HL-60 (cell line): ENCODE data around the gene GALNT17.

Experiments used
- DNase-seq, 2 experiments: peaks; one replicate each; pipeline ENCODE4 v3.0.0-alpha.2; 2010 to 2020; ENCODE audit warnings: low read depth in 1 of 2, low spot score in 1 of 2
- H3K27ac ChIP-seq: fragments of 250-450 bp; sonication (Bioruptor Pico); replicated peaks from 2 replicates; pipeline ENCODE4 v1.5.1; 2020; ENCODE audit warnings: mild to moderate bottlenecking, moderate library complexity
- H3K27me3 ChIP-seq: fragments of 250-450 bp; sonication (Bioruptor Pico); 2 replicates; pipeline ENCODE4 v1.5.1; 2021; ENCODE audit warnings: mild to moderate bottlenecking, moderate library complexity; ENCODE audit not compliant: insufficient read depth, poor library complexity, severe bottlenecking
- H3K4me3 ChIP-seq: replicated peaks from 2 replicates; pipeline ENCODE4 v1.5.1; 2011; ENCODE audit warnings: mild to moderate bottlenecking, control low read depth, low read length; ENCODE audit not compliant: insufficient read depth
- CTCF ChIP-seq: IDR thresholded peaks from one replicate; pipeline ENCODE4 v1.5.1; 2011; ENCODE audit warnings: low read length, control low read depth, inconsistent platforms; ENCODE audit not compliant: insufficient read depth
- GABPA ChIP-seq: IDR thresholded peaks from 2 replicates; pipeline ENCODE4 v1.6.1; 2012; ENCODE audit warnings: low read depth
- POLR2AphosphoS5 ChIP-seq: IDR thresholded peaks from 2 replicates; pipeline ENCODE4 v1.6.1; 2012; ENCODE audit warnings: low read depth
- REST ChIP-seq: IDR thresholded peaks from 2 replicates; pipeline ENCODE4 v1.6.1; 2012; ENCODE audit warnings: low read depth; ENCODE audit not compliant: insufficient replicate concordance
- SPI1 ChIP-seq: IDR thresholded peaks from 2 replicates; pipeline ENCODE4 v1.6.1; 2012; ENCODE audit warnings: low read depth, mild to moderate bottlenecking, borderline replicate concordance

The GALNT17 gene

GRCh38 chr7:71326595-71326994, 194.7 kb downstream of the GALNT17 start:
- H3K27me3 ChIP-seq, result no peaks in the 10 kb centered on the region
- no peak overlapping the region for H3K27ac ChIP-seq
- TF ChIP-seq POLR2AphosphoS5 (no peak), CTCF (no peak), SPI1 (no peak), GABPA (no peak), REST (no peak)
- DNase-seq, result no peak
- no peak overlapping the region for H3K4me3 ChIP-seq

GRCh38 chr7:71327946-71328345, 196.0 kb downstream of the GALNT17 start:
- H3K27ac ChIP-seq, result no peak overlapping the region
- H3K27me3 ChIP-seq, result no peaks in the 10 kb centered on the region
- no peak overlapping the region for H3K4me3 ChIP-seq
- no peak for TF ChIP-seq CTCF
- TF ChIP-seq GABPA, result no peak
- TF ChIP-seq REST, result no peak
- no peak for TF ChIP-seq SPI1
- TF ChIP-seq POLR2AphosphoS5, result no peak
- no peak for DNase-seq

GRCh38 chr7:71329030-71329660, 197.2 kb downstream of the GALNT17 start:
- Histone ChIP-seq H3K27me3 (no peaks in the 10 kb centered on the region), H3K27ac (no peak overlapping the region), H3K4me3 (no peak overlapping the region)
- DNase-seq, result no peak
- no peak for TF ChIP-seq SPI1
- TF ChIP-seq POLR2AphosphoS5, result no peak

- TF ChIP-seq REST (no peak), CTCF (no peak), POLR2AphosphoS5 (no peak), SPI1 (no peak), GABPA (no peak)
- DNase-seq, result no peak
- H3K27ac ChIP-seq, result no peak overlapping the region
- H3K4me3 ChIP-seq, result no peak overlapping the region
- H3K27me3 ChIP-seq, result no peaks in the 10 kb centered on the region
Observed at GRCh38 chr7:71332207-71332606, 200.3 kb downstream of the GALNT17 start.
